PFSK-1 (cell line): Measurements from ENCODE around the gene NKAIN1.

Experiments
- REST ChIP-seq, 2 experiments: IDR thresholded peaks; 2 replicates each; pipeline versions ENCODE4 v1.6.1 to v1.8.0; 2011 to 2012; ENCODE audit warnings: low read depth in 2 of 2, low read length in 2 of 2, control low read depth in 1 of 2, inconsistent platforms in 1 of 2, mild to moderate bottlenecking in 1 of 2, moderate library complexity in 1 of 2; ENCODE audit not compliant: insufficient read depth in 1 of 2
- SIN3A ChIP-seq: IDR thresholded peaks from 2 replicates; pipeline ENCODE4 v1.6.1; 2012; ENCODE audit warnings: mild to moderate bottlenecking, low read length, moderate library complexity, borderline replicate concordance; ENCODE audit not compliant: insufficient read depth

- TF ChIP-seq REST (IDR thresholded peaks at IDR 0.05; ENCODE audit: insufficient read depth in 1 of 2, low read depth in 2 of 2, low read length in 2 of 2) (no peak), SIN3A (no peak)
Observed at GRCh38 chr1:31259746-31260145, 20.1 kb upstream of the NKAIN1 start.
